T1000 (cell line): Measurements from ENCODE around the gene KCNK2.
"Not testable (repeated sequence)": the region's sequence is repeated elsewhere in the genome, so short reads cannot be mapped to it uniquely, and the experiment has no call there.

Experiments
- DNase-seq: peaks from one replicate; lab custom pipeline; 2025; ENCODE audit warnings: mixed read lengths; lab: John Stamatoyannopoulos, UW

KCNK2 gene

GRCh38 chr1:215151841-215152549, 69.5 kb downstream of the KCNK2 start:
- no peak for DNase-seq

DNA sequence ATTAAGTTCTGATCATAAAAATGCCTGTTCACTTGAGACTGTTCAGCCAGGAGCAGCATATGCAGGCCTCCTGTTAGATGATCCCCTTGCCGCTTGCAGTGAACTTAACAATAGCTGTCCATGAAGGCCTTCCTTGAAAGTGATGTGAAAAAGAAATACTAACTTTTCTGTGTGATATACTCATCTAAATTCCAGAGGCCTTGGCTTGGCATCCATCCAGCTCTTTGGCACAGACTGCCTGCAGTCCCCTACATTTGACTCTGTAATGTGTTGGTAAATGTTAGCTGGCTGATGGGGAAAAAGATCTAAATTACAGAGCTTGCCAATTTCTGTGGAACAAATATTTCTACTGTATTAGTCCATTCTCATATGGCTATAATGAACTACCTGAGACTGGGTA, 73.7 kb downstream of the KCNK2 start:
- DNase-seq, result no peak

GRCh38 chr1:215160351-215160750, 77.8 kb downstream of the KCNK2 start:
- DNase-seq, result no peak

- not testable (repeated sequence) for DNase-seq
These were observed 80.6 kb downstream of the KCNK2 start for GRCh38 chr1:215163144-215163543.

- no peak for DNase-seq
These were observed 84.3 kb downstream of the KCNK2 start for GRCh38 chr1:215166886-215167285.

DNA sequence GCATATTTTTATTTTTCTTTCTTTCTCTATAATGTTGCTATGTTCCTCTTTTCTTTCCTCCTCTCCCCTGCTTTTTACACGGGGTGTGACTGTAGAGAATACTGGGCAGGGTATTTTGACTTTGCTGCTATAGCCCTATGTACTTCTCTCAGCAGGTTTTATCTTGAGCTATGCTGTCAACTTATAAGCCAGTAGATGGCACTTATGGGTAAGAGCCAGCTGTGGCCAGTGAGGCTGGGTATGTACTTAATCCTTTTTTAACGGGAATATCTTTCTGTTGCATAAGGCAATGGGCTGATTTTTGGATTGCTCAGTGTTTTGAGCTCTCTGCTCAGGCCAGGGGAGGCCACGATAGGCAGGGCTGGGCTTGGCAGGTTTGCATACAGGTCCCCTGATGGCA, 99.0 kb downstream of the KCNK2 start:
- no peak for DNase-seq

- no peak for DNase-seq
These were observed 102.6 kb downstream of the KCNK2 start for GRCh38 chr1:215185067-215185620.

DNA sequence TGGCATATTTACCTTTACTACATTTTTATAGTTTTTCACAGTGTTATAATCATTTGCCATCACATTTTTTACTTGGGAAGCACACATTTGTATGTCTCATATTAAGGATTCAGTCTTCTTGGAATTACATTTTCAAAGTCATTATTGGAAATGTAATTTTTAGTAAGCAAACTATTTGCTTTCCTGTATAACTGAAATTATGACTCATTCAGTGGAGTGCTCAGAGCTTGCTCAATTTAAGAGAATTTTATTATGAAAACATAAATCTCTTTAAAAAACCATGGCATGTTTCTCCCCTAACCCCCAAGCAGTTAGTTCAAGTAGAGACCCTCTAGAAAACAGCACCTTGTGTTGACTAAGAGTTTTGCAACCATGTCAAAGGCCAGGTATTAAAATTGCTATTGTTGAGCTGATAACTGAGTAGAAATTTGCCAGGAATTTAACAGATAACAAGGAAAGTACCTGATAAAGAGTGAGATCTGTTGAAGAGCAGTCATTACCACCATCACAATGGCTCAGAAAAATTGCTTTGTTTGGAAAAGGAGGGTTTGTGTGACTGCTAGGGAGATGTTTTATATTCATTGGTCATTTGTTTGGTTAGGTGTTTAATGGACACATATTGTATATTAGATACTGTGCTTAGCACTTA, 105.9 kb downstream of the KCNK2 start:
- DNase-seq, result no peak

DNA sequence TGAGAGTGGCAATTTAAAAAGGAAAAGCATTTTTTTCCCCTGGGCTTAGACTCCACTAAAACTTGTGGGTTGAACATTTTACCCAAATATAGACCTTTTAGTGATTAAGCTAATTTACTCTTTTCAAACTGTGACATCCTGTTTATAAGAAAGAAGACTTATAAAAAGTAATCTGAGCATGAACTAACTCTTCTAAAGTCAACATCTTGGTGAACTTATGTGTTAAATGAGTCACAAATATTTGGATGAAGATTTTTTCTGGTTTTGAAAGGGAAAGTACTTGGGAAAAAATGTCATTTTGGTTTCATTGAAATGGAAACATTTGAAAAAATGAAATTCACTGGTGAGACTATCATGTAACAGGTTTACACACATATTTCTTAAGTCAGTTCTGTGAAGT, 109.8 kb downstream of the KCNK2 start:
- DNase-seq, result no peak

DNA sequence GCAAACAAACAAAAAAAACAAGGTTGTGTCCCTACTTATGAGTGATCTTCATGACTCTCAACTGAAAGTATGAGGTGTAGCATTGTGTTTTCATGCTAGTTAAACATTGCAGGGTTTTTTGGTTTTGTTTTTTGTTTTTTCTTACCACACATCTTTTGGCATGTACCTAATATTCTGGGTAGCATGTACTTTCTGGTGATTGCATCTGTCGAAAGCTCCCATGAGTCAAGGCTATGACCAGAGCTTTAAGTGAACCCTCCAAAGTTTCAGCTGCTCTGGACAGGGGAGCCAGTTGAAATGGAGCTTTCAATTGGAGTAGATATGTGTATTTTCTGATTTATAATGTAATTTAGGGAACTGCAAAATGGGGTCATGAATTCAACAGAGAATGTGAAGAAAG, 115.5 kb downstream of the KCNK2 start:
- no peak for DNase-seq

DNA sequence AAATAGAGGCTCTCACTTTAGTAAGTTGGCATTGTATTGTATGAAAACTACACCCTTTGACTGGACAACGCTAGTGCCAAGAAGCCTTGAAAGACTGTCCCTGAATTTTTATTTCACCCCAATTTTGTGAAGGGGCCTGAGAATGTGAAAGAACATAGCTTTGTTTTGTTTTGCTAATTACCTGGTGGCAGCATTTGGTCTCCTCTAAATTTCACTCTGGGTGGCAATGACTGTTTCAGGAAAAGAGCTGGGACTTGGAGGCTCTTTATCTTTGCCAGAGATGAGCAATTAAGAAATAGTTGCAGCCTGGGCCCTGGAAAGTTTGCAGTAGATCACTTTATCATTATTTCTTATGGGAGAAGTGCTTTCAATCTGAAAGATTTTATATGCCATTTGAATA, 117.6 kb downstream of the KCNK2 start:
- no peak for DNase-seq

DNA sequence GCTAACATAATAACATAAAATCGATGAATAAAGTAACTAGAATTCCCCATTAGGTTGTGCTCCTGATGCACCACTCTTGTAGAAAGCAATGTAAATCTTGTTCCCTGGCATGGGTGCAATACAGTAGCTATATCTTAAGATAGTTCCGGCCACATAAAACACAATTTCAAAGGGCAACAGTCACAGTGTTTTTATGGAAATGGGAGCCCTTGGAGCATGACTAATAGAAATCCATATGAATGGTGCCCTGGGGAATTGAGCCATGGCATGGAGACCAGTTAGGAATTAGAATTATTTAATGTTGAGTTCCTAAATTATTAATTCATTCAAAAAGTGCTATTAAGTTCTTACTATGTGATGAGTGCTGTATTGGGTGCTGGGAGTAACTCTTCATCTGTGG, 118.7 kb downstream of the KCNK2 start:
- no peak for DNase-seq

- no peak for DNase-seq
These were observed 120.3 kb downstream of the KCNK2 start for GRCh38 chr1:215202868-215203267.

DNA sequence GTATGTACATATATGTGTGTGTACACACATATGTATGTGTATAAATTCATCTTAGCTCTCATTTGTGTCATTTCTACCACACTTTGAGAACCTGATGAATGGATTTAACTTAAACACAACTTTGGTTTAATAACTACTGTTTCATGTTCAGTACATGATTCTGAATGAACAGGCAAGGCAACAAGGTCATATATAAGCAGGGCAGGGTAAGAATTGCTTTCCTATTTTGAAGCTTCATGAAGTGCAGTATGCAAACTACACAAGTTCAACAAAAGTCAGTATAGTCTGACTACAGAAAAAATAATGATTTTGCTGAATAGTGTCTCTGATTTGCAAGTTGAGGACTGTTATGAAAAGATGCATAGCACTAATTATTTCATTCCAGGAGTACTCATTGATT, 127.6 kb downstream of the KCNK2 start:
- DNase-seq, result no peak

- no peak for DNase-seq
These were observed 133.3 kb downstream of the KCNK2 start for GRCh38 chr1:215215846-215216245.

DNA sequence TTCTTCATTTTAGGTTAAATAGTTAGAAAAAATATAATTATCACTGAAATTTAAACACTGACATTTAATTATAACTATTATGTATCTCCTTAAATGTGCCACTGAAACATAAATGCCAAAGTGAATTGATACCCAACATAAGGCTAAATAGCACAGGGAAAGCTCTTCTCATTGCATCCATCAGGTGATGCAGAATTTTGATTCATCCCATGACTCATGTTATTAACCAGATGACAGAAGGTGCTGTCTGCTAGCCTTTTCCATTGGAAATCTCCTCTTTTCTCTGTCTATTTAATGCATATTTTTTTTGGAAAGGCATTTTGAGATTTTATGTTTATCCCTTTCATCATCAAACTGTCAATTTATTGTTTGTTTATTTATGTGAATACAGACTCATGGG, 136.8 kb downstream of the KCNK2 start:
- no peak for DNase-seq

DNA sequence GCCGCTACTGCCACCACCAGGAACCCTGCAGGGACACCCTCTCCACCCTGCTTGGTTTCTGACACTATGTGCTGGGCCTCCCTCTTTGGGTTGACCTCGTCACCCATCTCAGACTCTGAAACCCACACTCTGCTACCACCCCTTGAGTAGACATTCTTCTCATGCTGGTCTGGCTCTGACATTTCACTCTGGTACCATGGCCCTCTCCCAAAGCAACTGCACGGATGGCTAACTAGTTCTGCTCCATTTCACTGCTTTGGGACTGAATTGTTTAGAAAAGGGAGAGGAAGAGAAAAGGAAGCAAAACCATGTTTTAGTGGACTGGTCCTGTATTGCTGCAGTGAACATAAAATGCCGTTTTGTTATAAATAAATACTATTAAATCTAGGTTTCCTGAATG, 137.8 kb downstream of the KCNK2 start:
- no peak for DNase-seq

DNA sequence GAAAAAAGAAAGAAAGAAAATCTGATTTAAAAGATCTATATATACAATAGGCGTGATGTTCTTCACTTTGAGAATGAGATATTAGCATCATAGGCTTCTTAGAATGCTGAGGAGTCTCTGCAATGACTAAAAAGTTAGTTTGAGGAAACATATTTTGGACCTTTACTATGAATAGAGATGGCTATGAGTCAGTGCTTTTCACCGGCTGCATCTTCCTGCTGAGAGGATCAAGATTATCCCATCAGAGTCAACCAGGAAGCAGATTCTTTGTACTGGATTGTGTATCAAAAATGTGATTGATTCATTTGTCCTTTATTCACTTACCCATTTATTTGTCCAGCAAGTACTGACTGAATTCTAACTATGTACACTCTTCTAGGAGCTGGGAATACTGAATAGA, 144.2 kb downstream of the KCNK2 start:
- DNase-seq, result no peak

GRCh38 chr1:215228193-215228592, 145.7 kb downstream of the KCNK2 start:
- no peak for DNase-seq

DNA sequence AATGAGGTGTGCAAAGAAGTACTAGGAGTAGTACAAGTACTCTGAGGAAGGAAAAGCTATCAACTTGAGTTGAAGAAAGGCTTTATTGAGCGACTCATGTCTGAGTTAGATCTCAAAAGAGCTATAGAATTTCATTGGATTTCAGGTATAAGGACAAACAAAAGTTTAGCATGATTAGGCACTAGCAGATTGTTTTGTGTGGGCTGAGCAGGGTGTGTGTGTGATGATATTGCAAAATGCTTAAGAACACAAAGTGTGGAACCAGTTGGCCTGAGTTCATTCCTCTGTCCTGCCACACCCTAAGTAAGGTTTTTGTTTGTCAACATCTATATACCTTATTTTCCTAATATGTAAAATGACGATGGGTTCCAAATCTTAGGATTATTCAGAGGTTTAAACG, 158.9 kb downstream of the KCNK2 start:
- DNase-seq, result no peak

DNA sequence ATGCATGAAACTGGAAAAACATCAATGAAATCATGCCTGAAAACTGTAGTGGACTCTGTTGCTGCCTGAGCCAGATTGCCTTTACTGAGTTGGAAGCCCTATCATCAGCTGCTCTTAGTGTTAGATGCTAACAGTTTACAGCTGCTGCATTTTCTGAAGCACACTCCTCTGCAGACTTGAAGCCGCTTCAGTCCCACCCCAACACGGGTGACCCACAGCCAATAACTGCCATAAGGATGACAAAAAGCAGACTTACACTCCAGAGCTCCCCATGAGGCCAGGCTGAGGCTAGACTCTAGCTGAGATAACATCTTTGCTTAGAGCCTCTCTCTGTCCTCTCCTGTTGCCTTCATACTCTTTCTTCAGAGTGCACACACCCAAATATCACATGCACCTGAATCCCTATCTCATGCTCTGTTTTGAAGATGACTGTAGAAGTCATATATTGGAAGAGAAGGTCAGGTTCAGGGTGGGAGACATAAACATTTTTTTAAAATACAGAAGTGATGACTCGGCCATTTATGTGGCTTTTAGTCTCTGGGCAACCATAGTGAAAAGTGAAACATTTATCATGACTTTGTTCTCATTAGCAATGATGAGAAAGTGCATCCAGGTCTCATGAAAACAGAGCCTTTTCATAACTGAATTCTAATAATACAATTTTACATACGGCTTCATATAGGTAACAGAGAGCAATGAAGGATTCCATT, 161.0 kb downstream of the KCNK2 start:
- no peak for DNase-seq

- DNase-seq, result no peak
These were observed 168.4 kb downstream of the KCNK2 start for GRCh38 chr1:215250913-215251312.

GRCh38 chr1:215251428-215251827, 168.9 kb downstream of the KCNK2 start:
- no peak for DNase-seq
